GM19239 (cell line): Measurements from ENCODE around the gene EPS8L1.

Experiments
- DNase-seq: peaks from one replicate; pipeline ENCODE4 v3.0.0; 2011; ENCODE audit warnings: low spot score; ENCODE audit not compliant: insufficient read length
- FAIRE-seq: peaks from 2 replicates; lab custom pipeline; 2011; peaks lifted over from hg19 to GRCh38; lab: Jason Lieb, UNC

EPS8L1 gene

DNA sequence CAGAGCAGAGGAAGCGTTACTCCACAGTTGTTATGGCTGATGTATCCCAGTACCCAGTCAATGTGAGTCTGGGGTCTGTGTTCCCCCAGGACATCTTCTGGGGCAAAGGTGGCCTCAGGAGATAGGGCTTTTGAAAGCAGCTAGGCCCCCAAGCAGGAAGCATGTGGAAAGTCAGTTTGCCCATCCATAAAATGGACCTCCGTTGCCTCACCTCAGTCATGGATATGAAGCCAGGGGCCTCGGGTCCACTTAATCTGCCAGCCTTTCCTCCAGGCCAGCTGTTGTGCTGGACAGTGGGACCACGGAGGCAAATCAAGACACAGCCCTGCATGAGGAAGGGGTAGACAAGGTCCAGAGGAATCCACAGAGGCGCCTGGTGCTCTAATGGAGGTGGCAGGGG lies 3.3 kb downstream of the EPS8L1 start:
- DNase-seq (no peak), FAIRE-seq (no peak)

DNA sequence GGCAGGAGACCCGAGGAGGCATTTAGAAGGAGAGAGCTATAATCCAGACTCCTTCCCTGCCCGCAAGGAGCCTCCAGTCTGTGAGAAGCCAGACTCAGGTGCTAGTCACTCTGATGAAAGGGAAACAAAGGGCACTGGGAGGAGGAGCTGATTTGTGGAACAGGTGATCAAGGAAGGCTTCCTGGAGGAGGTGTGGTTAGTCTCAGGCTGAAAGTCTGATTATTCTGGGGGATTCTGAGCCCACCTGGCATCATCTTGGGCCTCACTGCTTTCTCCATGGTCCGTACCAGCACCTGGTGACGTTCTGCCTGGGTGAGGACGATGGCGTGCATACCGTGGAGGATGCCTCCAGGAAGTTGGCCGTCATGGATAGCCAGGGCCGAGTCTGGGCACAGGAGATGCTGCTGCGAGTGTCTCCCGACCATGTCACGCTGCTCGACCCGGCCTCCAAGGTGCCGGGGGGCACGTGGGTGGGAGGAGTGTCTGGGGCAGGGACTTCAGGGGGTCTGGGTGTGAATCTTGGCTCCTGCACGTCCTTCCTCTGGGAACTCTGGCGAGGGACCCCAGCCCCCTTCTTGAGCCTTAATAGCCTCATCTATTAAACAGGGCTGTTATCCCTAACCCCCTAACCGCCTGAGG lies 3.9 kb downstream of the EPS8L1 start:
- DNase-seq (no peak), FAIRE-seq (no peak)

DNA sequence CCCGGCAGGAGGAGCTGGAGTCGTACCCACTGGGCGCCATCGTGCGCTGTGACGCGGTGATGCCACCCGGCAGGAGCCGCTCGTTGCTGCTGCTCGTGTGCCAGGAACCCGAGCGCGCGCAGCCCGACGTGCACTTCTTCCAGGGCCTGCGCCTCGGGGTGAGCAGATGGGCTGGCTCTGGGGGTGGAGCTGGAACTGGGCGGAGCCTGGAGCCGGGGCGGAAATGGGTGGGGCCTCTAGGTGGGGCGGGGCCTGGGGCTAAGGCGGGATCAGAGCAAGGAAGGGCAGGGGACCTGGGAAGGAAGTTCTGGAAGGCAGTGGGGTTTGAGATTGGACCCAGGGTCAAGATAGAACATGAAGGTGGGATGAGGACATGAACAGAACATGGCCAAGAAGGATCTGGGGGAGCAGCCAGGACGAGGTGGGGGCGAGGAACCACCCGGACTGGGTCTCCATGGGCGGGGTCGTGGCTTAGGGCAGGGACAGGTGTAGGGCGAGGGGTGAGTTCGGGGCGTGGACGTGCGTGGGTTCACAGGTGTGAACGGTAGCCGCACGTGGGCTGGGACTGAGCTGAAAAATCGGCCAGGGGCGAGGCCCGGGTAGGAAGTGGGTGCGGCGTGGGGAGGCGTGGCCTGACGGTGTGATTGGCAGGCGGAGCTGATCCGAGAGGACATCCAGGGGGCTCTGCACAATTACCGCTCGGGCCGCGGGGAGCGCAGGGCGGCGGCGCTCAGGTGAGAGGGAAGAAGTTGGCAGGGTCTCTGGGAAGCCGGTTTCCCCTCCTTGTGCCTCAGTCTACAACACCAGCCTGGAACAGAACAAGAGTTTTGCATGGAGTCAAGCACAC lies 4.7 kb downstream of the EPS8L1 start:
- FAIRE-seq = peak; percentile 89

DNA sequence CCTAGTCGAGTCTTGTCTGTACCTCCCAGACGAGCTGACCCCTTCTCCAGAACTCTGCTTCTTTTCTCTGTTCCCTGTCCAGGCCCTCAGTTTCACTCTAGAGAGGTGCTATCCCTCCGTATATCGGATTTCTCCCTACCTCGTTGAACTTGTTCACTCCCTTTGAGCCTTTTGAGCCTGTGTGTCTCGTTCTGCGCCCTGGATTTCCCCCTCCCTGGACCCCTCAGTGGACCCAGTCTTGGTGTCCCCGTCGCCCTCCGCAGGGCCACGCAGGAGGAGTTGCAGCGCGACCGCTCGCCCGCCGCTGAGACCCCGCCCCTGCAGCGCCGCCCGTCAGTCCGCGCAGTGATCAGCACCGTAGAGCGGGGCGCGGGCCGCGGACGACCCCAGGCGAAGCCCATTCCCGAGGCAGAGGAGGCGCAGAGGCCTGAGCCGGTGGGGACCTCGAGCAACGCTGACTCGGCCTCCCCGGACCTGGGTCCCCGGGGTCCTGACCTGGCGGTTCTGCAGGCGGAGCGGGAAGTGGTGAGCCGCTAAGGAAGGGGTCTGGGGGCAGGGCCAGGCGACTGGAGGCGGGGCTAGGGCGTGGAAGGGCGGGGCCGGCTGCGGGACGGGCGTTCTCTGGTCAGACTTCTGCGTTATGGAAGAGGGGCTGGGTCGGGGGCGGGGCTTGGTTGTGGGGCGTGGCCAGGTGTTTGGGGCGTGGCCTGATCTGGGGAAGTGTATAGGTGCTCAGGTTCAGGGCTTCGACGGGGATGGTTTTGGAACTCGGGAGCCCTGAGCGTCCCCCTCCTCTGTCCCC lies 5.5 kb downstream of the EPS8L1 start:
- FAIRE-seq (peak; percentile 68), DNase-seq (peak; percentile 97)

More for the DNA sequence above, 4.7 kb downstream of the EPS8L1 start:
- no peak for DNase-seq

DNA sequence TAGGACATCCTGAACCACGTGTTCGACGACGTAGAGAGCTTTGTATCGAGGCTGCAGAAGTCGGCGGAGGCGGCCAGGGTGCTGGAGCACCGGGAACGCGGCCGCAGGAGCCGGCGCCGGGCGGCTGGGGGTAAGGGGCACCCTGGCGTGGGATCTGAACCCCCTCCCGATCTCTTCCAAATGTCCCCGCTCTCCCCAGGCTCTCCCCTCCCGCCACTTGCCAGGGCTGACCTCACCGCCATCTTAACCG lies 6.0 kb downstream of the EPS8L1 start:
- no peak for FAIRE-seq
- no peak for DNase-seq

DNA sequence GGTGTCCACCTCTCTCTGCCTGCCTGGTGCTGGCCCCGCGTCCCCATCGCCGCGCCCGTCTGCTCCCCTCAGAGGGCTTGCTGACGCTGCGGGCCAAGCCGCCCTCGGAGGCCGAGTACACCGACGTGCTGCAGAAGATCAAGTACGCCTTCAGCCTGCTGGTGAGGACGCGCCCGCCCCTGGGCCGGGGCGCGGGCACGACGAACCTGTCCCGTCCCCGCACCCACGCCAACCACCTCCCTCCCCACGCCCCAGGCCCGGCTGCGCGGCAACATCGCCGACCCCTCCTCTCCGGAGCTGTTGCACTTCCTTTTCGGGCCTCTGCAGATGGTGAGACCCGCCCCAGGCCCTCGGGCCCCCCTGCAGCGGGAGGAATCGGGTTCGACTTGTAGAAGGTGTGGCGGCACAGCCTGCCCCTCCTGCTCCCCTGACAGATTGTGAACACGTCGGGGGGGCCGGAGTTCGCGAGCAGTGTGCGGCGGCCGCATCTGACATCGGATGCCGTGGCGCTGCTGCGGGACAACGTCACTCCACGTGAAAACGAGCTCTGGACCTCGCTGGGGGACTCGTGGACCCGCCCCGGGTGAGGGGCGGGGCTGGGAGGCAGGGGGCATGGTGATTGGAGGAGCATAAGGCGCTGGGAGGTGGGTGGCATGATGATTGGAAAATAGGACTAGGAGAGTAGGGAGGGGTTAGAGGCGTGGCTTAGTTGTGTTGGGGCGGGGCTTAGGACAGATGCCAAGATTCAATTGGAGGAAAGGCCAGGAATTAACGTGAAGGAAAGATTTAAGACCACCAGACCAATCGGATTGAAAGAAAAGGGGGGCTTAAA lies 6.6 kb downstream of the EPS8L1 start:
- DNase-seq (no peak), FAIRE-seq (no peak)

DNA sequence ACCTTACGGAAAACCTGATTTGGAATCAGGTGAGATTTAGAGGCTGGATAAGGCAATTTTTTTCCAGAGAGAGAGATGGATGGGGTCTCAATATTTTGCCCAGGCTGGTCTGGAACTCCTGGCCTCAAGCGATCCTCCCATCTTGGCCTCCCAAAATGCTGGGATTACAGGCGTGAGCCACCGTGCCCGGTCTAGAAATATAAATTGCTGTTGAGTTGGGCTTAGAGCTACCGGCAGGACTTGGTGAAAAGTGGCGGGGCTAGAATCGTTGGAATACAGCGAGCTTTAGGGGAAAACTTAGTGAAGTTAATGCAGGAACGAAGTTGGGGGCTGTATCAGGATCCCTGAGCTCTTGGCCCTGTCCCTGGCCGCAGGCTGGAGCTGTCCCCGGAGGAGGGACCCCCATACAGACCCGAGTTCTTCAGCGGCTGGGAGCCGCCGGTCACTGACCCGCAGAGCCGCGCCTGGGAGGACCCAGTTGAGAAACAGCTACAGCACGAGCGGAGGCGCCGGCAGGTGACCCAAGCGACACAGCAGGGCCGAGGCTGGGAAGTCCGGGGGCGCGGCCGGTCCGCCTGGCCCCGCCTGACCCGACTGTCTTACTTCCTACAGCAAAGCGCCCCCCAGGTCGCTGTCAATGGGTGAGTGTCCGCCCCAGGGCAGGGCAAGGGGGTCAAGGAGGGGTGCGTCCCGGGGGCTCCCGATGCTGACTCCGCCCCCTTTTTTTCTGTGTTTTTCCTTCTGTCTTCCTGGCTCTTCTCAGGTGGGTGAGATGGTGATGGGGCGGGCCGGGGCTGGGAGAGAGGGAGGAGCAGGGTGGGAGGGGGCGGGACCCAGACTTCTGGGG lies 7.6 kb downstream of the EPS8L1 start:
- FAIRE-seq (peak; percentile 66), DNase-seq (no peak)

DNA sequence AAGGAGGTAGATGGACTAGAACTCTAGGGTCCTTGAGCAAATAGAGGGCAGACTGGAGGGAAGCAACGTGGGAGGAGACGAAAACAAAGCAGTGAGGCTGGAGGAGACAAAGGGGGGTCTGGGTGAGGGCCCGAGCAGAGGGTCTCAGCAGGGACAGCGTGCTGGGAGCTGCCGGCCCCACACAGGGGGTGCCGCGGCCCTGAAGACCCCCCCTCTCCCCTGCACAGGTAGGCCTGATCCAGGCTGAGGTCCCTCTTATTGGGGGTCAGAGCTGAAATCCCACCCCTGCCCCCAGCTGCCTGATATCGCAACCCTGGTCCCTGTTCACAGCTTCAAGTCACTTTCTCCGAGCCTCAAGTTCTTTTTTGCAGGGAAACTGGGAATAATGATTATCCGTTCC lies 8.7 kb downstream of the EPS8L1 start:
- FAIRE-seq = no peak
- no peak for DNase-seq

DNA sequence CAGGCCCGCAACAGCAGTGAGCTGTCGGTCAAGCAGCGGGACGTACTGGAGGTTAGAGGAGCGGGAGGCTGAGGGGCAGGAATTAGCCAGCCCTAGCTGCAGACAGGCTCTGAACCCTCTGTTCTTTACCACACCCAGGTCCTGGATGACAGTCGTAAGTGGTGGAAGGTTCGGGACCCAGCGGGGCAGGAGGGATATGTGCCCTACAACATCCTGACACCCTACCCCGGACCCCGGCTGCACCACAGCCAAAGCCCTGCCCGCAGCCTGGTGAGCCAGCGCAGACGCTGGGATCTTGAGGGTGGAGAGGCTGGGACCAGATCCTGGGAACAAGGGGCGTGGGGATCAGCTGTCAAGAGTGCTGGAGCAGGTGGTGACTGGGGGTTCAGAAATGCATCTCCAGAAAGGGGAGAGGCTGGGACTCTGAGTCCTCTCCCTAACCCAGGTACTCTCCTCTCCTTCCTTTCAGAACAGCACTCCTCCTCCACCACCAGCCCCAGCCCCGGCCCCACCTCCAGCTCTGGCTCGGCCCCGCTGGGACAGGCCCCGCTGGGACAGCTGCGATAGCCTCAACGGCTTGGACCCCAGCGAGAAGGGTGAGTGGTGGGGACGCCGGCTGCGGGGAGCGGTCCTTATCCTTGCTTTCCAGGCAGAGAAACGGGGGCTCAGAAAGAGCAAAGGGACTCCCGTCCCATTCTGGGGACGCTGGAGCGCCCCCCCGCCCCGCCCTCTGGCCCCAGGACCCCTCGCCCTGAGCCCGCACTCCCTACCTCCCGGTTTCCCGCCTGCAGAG lies 10.4 kb downstream of the EPS8L1 start:
- DNase-seq (no peak), FAIRE-seq (no peak)

DNA sequence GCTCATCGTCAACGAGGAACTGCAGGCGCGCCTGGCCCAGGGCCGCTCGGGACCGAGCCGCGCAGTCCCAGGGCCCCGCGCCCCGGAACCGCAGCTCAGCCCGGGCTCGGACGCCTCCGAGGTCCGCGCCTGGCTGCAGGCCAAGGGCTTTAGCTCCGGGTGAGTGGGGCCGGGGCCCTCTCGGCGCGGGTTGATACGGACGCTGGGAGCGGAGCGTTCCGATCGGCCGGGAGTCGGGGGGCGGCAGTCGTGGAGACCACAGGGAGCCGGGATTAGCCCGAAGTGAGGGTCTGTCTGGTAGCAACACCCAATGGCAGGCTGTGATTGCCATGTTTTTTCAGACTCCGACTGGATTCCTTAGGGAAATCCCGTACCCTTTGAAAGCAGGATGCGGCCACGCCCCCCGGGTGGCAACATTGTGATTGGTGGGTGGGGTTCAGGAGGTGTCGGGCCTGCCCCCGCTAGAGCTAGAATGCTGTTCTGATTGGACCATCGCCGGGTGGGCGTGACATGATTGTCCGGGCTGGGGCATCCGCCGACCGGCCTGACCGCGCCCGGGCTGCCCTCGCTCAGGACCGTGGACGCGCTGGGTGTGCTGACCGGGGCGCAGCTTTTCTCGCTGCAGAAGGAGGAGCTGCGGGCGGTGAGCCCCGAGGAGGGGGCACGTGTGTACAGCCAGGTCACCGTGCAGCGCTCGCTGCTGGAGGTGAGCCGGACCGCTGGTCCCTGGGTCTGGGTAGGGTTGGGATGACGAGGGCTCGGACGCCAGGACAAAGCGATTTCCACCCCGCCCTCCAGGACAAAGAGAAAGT lies 11.3 kb downstream of the EPS8L1 start:
- no peak for DNase-seq

DNA sequence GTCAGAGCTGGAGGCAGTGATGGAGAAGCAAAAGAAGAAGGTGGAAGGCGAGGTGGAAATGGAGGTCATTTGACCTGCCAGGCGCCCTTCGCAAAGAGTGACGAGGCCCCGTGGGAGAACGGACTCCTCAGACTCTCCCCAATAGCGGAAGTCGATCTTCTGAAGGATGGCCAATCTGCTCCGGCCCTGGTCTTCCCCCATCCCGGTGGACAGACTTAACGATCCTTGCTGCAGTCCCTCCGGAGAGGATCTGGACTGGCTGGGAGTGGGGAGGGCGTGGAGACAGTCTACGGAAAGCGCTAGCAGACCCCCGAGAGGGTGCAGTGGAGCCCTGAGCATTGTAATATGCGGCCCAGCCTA lies 11.9 kb downstream of the EPS8L1 start:
- DNase-seq (no peak), FAIRE-seq (no peak)

More for the DNA sequence above, 11.3 kb downstream of the EPS8L1 start:
- no peak for FAIRE-seq

DNA sequence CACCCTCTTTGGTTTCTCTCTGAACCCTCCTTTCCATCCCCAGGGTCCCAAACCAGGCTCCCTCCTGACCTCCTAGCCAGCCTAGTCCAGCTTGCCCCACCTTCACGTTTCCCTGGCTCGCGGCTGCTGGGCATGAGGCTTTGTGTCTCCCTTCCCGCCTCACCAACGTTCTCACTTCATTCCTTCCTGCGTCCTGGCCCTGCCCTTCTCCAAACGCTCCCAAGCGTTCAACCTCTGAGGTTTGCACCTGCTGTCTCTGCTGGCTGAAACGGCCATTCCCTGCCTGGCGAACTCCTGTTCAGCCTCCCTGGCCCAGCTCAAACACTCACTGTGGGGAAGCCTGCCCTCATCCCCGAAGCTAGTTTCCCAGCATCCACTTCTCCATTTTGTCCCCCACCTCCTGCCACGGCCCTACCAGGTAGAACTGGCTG lies 12.4 kb downstream of the EPS8L1 start:
- FAIRE-seq (no peak), DNase-seq (no peak)

DNA sequence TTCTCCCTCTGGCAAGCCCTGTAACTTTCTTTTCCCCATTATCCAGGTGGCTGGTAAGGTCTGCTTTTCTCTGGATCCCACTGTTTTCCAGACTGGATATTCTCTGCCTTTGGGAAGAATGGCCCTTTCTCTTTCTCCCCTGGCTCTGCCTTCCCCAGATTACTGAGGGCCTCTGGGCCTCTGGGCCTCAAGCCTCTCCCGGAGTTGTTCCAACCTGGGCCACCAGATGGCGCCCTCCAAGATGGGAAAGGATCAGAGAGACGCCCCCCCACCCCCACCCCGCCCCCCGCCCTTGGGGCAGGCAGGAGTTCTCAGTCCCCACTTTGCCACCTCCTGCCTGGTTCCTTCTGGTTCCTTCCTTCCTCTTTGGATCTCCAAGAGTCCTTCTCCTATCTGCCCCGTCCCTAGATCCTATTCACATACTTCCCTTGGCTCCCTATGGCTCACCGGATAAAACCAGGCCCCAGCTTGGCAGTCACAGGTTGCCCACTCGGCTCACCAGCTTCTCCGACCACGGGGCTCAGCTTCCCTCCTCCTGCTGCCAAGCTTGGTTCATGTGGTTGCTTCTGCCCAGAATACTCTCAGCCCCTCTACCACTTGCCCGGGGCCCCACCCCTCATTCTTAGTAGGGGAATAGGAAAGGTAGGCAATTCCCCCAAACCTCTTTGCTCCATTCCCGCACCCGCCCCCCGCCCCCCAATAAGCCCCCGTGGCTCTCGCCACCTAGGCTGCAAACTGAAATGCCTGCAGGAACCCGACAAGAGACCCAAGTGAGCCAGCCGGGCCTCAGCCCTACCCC lies 13.1 kb downstream of the EPS8L1 start:
- DNase-seq (peak; percentile 79), FAIRE-seq (no peak)

DNA sequence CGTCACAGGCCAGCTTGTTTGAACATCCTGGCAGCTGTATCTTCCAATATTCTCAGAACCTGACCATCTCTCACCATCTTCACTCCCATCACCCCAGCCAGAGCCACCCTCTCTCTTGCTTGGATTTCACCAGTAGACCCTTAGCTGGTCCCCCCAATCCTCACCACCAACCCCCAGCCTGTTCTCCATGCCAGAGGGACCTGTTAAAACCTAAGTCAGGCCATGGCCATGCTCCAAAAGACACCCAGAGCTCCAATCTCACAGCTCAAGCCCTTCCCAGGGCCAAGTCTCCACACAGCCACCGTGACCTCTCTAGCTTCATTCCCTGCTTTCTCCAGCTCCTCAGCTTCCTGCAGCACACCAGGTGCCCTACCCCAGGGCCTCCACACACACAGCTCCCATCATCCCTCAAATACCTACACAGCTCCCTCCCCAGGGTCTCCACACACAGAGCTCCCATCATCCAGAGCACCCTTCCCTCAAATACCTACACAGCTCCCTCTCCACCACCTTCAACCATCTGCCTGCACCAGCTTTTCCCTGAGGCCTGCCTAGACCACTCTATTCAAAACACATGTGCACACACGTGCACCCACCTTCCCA lies 13.8 kb downstream of the EPS8L1 start:
- no peak for DNase-seq
- no peak for FAIRE-seq

DNA sequence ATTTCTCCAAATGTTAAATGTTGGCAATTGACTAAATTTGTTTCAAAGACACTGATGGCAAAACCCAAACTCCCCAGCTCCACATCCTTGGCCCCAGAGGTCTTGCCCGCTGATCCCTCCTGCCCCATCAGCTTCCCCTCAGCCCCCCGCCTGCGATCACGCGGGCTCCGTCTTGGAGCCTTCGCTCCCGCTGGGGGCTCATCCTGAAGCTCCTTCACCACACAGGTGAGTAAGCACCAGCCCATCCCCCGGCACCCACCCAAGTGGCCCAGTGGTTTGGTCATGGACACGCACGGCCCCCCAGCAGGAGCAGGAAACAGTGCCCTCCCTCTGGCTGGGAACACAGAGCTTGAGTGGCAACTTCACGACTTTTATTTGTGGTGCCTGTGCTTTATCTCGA lies 14.9 kb downstream of the EPS8L1 start:
- no peak for FAIRE-seq
- no peak for DNase-seq

DNA sequence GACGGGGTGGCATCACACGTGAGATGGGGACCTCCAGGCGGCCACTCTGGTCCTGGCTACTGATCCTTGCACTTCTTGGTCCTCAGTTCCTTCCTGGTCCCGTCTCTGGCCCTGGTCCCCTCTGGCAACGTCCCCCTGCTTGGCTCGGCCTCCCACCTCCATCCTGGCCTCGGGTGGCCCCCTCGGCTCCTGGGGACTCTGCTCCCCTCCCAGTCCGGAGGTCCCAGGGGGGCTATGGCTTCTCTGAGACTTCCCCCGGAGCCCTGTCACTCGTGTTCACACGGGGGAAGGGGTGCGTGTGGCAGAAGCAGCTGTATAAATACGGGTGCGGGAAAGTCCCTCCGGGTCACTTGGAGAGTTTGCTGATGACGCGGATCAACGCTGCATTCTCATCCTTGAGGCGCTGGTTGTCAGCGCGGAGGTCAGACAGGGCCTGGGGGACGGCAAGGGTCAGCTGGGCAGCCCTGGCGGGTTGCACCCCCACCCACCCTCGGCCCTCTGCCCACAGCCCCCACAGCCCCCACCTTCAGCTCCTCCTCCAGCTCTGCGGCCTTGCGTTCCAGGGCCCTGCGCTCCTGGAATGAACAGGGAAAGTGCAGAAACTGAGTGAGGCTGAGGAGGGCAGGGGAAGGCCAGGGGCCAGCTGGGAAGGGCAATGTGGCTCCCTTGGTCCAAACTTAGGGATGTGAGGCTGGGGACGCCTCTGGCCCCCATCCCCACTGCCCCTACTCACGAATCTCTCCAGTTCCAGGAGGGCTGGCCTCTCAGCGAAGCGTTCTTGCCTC lies 15.6 kb downstream of the EPS8L1 start:
- DNase-seq (no peak), FAIRE-seq (no peak)
